Measurements from ENCODE around the gene CALCOCO1.

The CALCOCO1 gene

GRCh38 chr12:53667080-53667479 is 60.2 kb downstream of the CALCOCO1 start:
- no peak for DNase-seq (ENCODE audit: low read depth in 2 of 3, low spot score in 2 of 3)

DNA sequence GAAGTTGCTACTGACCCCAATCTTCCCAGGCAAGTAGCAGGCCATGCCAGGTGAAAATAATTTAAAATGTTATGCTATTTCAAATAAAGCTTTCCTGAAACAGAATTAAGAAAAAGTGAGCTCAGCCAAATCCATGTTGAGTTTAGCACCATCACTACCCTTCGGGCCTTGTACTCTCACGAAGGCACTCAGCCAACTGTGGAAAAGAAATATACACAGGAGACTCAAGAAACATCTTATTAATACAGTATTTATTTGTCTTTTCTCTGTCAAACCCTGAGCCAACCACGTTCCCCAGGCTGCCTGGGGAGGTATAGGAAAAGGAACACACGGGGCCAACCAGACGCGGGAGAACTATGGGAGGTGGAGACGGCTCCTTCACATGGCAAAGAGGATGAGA is 62.3 kb downstream of the CALCOCO1 start:
- no peak for DNase-seq (ENCODE audit: low read depth in 2 of 3, low spot score in 2 of 3)

DNA sequence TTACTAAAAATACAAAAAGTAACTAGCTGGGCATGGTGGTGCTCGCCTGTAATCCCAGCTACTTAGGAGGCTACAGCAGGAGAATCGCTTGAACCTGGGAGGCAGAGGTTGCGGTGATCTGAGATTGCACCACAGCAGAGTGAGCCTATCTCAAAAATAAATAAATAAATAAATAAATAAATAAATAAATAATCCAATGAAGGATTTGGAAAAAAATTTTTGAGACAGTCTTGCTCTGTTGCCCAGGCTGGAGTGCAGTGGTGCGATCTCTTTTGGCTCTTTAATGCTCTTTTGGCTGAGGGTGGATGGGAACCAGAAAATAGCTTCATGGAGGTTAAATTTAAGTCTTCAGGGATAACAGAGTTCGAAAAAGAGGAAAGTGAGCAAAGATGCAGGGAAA is 63.1 kb downstream of the CALCOCO1 start:
- DNase-seq (ENCODE audit: low read depth in 2 of 3, low spot score in 2 of 3), result no peak

GRCh38 chr12:53660041-53660440 is 67.2 kb downstream of the CALCOCO1 start:
- no peak for DNase-seq (ENCODE audit: low read depth in 2 of 3, low spot score in 2 of 3)

- no peak for DNase-seq (ENCODE audit: low read depth in 2 of 3, low spot score in 2 of 3)
Observed at GRCh38 chr12:53659571-53659981, 67.7 kb downstream of the CALCOCO1 start.

DNA sequence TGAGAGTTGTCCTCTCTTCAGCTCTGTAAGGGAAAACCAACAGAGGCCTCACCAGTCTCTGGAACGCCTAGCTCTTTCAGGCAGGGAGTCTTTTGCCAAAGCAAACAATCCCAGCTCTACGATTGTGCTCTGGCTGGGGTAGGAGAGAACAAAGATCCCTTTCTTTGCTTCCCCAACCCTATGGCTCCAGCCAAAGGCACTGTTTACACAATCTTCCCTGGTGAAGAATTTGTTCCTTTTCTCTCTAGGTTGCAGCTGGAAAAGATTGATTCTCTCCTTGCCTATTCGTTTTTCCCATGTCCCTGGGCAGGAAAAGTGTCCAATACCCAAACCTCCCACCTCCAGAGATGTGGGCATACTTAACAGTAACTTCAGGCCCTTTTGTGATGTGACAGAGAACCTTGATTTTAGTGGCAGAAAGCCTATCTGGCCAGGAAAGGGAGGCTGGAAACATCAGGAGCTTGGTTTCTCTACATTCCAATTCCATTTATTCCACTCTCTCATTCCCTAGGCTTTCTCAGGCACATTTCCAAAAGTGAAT is 68.2 kb downstream of the CALCOCO1 start:
- no peak for DNase-seq (ENCODE audit: low read depth in 2 of 3, low spot score in 2 of 3)
